HEK293 (cell line): ENCODE measurements around the gene RAB20.

ENCODE experiments used
- KLF1 ChIP-seq: fragments of 450-650 bp; formaldehyde crosslinking; IDR thresholded peaks from 2 replicates; pipeline ENCODE4 v1.5.1; 2016; ENCODE audit warnings: missing biosample characterization, missing genetic modification characterization
- KLF10 ChIP-seq: fragments of 450-650 bp; IDR thresholded peaks from 2 replicates; pipeline ENCODE4 v1.5.1; 2018; ENCODE audit warnings: missing biosample characterization, mild to moderate bottlenecking, missing genetic modification characterization
- KLF8 ChIP-seq: fragments of 450-650 bp; formaldehyde crosslinking; IDR thresholded peaks from 2 replicates; pipeline ENCODE4 v1.5.1; 2016; ENCODE audit warnings: missing biosample characterization, missing genetic modification characterization
- REPIN1 ChIP-seq: fragments of 450-650 bp; formaldehyde crosslinking; IDR thresholded peaks from 2 replicates; pipeline ENCODE4 v1.5.1; 2017; ENCODE audit warnings: missing biosample characterization, missing genetic modification characterization, low read depth
- ZNF19 ChIP-seq: fragments of 450-650 bp; formaldehyde crosslinking; IDR thresholded peaks from 2 replicates; pipeline ENCODE4; 2016; ENCODE audit warnings: missing biosample characterization, missing genetic modification characterization, low read depth
- ZNF24 ChIP-seq: fragments of 450-650 bp; formaldehyde crosslinking; IDR thresholded peaks from 2 replicates; pipeline ENCODE4 v1.5.1; 2016; ENCODE audit warnings: missing biosample characterization, missing genetic modification characterization
- ZNF274 ChIP-seq, 2 experiments: fragments of 200-500 bp in 1 of 2; fragments of 450-650 bp in 1 of 2; sonication (Bioruptor generic) in 1 of 2; formaldehyde crosslinking in 1 of 2; IDR thresholded peaks; 2 replicates each; pipeline versions ENCODE4 v1.5.1 to v1.6.1; 2014 to 2016; ENCODE audit warnings: borderline replicate concordance in 1 of 2, inconsistent platforms in 1 of 2, low read length in 1 of 2, missing biosample characterization in 1 of 2, missing genetic modification characterization in 1 of 2
- ZNF621 ChIP-seq: fragments of 450-650 bp; formaldehyde crosslinking; IDR thresholded peaks from 2 replicates; pipeline ENCODE4 v1.5.1; 2017; ENCODE audit warnings: missing biosample characterization, missing genetic modification characterization
- ZNF707 ChIP-seq: fragments of 450-650 bp; formaldehyde crosslinking; IDR thresholded peaks from 2 replicates; pipeline ENCODE4 v1.5.1; 2016; ENCODE audit warnings: missing biosample characterization, missing genetic modification characterization
- ZNF837 ChIP-seq: fragments of 450-650 bp; formaldehyde crosslinking; IDR thresholded peaks from 2 replicates; pipeline ENCODE4 v1.5.1; 2016; ENCODE audit warnings: missing biosample characterization, missing genetic modification characterization
- TF ChIP-seq, protein P1 (sequence below): fragments of 450-650 bp; formaldehyde crosslinking; IDR thresholded peaks from 2 replicates; pipeline ENCODE4 v1.5.1; 2016; ENCODE audit warnings: missing biosample characterization, missing genetic modification characterization
- TF ChIP-seq, protein P2 (sequence below): fragments of 450-650 bp; formaldehyde crosslinking; IDR thresholded peaks from 2 replicates; pipeline ENCODE4 v1.5.1; 2016; ENCODE audit warnings: missing biosample characterization, missing genetic modification characterization
- TF ChIP-seq, protein P3 (sequence below): fragments of 450-650 bp; formaldehyde crosslinking; conservative IDR thresholded peaks from 2 replicates; pipeline ENCODE4 v1.5.1; 2016; ENCODE audit warnings: low read depth, missing biosample characterization, missing genetic modification characterization
- TF ChIP-seq, protein P4 (sequence below): fragments of 450-650 bp; formaldehyde crosslinking; IDR thresholded peaks from 2 replicates; pipeline ENCODE4 v1.5.1; 2016; ENCODE audit warnings: missing biosample characterization, missing genetic modification characterization

DNA sequence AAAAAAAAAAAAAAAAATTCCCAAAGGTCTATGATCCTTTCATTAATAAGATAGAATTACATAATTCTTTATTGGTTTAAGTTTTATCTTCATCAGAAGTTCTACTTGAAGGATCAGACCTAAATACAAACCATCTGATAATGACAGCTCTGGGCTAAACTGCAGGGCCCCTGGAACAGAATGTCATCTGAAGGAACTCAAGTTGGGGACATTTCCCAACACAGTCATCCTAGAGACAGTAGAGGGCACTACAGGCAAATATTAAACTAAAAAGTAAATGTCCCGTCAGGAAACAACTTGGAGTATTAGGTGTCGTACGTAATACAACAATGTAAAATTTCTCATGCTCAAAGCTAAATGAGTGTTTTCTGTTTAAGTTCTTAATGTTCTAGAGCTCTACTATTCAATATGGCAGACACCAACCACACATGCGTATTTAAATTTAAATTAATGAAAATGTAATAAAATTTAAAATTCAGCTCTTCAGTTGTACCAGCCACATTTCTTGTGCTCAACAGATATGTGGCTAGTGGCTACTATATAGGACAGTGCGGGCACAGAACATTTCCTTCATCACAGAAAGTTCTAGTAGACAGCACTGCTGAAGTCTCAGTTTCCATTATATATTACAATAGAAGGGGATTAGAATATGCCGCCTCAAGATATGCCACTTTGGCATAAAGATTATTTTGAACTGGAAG is 32.1 kb upstream of the RAB20 start:
- TF ChIP-seq, protein P1, sequence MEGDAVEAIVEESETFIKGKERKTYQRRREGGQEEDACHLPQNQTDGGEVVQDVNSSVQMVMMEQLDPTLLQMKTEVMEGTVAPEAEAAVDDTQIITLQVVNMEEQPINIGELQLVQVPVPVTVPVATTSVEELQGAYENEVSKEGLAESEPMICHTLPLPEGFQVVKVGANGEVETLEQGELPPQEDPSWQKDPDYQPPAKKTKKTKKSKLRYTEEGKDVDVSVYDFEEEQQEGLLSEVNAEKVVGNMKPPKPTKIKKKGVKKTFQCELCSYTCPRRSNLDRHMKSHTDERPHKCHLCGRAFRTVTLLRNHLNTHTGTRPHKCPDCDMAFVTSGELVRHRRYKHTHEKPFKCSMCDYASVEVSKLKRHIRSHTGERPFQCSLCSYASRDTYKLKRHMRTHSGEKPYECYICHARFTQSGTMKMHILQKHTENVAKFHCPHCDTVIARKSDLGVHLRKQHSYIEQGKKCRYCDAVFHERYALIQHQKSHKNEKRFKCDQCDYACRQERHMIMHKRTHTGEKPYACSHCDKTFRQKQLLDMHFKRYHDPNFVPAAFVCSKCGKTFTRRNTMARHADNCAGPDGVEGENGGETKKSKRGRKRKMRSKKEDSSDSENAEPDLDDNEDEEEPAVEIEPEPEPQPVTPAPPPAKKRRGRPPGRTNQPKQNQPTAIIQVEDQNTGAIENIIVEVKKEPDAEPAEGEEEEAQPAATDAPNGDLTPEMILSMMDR (tag by site-specific recombination): no peak
- no peak for TF ChIP-seq KLF8 (tag by site-specific recombination)
- no peak for TF ChIP-seq ZNF274 (IDR thresholded peaks at IDR 0.05; ENCODE audit: low read length)
- TF ChIP-seq ZNF274 (tag by site-specific recombination; IDR thresholded peaks at IDR 0.05; ENCODE audit: borderline replicate concordance): no peak
- no peak for TF ChIP-seq ZNF707 (tag by site-specific recombination)
- no peak for TF ChIP-seq ZNF24 (tag by site-specific recombination)
- TF ChIP-seq, protein P2, sequence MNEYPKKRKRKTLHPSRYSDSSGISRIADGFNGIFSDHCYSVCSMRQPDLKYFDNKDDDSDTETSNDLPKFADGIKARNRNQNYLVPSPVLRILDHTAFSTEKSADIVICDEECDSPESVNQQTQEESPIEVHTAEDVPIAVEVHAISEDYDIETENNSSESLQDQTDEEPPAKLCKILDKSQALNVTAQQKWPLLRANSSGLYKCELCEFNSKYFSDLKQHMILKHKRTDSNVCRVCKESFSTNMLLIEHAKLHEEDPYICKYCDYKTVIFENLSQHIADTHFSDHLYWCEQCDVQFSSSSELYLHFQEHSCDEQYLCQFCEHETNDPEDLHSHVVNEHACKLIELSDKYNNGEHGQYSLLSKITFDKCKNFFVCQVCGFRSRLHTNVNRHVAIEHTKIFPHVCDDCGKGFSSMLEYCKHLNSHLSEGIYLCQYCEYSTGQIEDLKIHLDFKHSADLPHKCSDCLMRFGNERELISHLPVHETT (tag by site-specific recombination): no peak
- TF ChIP-seq ZNF837 (tag by site-specific recombination): no peak
- TF ChIP-seq, protein P3, sequence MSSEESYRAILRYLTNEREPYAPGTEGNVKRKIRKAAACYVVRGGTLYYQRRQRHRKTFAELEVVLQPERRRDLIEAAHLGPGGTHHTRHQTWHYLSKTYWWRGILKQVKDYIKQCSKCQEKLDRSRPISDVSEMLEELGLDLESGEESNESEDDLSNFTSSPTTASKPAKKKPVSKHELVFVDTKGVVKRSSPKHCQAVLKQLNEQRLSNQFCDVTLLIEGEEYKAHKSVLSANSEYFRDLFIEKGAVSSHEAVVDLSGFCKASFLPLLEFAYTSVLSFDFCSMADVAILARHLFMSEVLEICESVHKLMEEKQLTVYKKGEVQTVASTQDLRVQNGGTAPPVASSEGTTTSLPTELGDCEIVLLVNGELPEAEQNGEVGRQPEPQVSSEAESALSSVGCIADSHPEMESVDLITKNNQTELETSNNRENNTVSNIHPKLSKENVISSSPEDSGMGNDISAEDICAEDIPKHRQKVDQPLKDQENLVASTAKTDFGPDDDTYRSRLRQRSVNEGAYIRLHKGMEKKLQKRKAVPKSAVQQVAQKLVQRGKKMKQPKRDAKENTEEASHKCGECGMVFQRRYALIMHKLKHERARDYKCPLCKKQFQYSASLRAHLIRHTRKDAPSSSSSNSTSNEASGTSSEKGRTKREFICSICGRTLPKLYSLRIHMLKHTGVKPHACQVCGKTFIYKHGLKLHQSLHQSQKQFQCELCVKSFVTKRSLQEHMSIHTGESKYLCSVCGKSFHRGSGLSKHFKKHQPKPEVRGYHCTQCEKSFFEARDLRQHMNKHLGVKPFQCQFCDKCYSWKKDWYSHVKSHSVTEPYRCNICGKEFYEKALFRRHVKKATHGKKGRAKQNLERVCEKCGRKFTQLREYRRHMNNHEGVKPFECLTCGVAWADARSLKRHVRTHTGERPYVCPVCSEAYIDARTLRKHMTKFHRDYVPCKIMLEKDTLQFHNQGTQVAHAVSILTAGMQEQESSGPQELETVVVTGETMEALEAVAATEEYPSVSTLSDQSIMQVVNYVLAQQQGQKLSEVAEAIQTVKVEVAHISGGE (tag by site-specific recombination): no peak
- no peak for TF ChIP-seq KLF1 (tag by site-specific recombination)
- no peak for TF ChIP-seq KLF10 (tag by site-specific recombination)
- TF ChIP-seq ZNF19 (tag by site-specific recombination): no peak
- TF ChIP-seq REPIN1 (tag by site-specific recombination): no peak
- TF ChIP-seq ZNF621 (tag by site-specific recombination): no peak
- TF ChIP-seq, protein P4, sequence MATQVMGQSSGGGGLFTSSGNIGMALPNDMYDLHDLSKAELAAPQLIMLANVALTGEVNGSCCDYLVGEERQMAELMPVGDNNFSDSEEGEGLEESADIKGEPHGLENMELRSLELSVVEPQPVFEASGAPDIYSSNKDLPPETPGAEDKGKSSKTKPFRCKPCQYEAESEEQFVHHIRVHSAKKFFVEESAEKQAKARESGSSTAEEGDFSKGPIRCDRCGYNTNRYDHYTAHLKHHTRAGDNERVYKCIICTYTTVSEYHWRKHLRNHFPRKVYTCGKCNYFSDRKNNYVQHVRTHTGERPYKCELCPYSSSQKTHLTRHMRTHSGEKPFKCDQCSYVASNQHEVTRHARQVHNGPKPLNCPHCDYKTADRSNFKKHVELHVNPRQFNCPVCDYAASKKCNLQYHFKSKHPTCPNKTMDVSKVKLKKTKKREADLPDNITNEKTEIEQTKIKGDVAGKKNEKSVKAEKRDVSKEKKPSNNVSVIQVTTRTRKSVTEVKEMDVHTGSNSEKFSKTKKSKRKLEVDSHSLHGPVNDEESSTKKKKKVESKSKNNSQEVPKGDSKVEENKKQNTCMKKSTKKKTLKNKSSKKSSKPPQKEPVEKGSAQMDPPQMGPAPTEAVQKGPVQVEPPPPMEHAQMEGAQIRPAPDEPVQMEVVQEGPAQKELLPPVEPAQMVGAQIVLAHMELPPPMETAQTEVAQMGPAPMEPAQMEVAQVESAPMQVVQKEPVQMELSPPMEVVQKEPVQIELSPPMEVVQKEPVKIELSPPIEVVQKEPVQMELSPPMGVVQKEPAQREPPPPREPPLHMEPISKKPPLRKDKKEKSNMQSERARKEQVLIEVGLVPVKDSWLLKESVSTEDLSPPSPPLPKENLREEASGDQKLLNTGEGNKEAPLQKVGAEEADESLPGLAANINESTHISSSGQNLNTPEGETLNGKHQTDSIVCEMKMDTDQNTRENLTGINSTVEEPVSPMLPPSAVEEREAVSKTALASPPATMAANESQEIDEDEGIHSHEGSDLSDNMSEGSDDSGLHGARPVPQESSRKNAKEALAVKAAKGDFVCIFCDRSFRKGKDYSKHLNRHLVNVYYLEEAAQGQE (tag by site-specific recombination): no peak
